Tibial nerve (tissue), 4 donors: Measurements from ENCODE around the gene MAN1A1.

Source experiments
- EP300 ChIP-seq, 2 donors: sonication (generic); formaldehyde crosslinking; IDR thresholded peaks; one replicate each; pipeline ENCODE4 v1.6.1; 2017; ENCODE audit warnings: antibody characterized with exemption in 2 of 2, mild to moderate bottlenecking in 1 of 2
- POLR2A ChIP-seq, 2 donors: fragments of 450-650 bp; IDR thresholded peaks; one replicate each; pipeline ENCODE4 v1.6.1; 2017; ENCODE audit warnings: antibody characterized with exemption in 2 of 2, mild to moderate bottlenecking in 2 of 2, moderate library complexity in 2 of 2
- TF ChIP-seq, protein P1 (sequence below), 5 experiments: fragments of 200-600 bp in 3 of 5; fragments of 450-650 bp in 2 of 5; sonication (generic) in 3 of 5; IDR thresholded peaks; one replicate each; pipeline ENCODE4 v1.5.1; 2016 to 2019; ENCODE audit warnings: antibody characterized with exemption in 5 of 5, mild to moderate bottlenecking in 3 of 5, moderate library complexity in 2 of 5

- TF ChIP-seq, protein P1, sequence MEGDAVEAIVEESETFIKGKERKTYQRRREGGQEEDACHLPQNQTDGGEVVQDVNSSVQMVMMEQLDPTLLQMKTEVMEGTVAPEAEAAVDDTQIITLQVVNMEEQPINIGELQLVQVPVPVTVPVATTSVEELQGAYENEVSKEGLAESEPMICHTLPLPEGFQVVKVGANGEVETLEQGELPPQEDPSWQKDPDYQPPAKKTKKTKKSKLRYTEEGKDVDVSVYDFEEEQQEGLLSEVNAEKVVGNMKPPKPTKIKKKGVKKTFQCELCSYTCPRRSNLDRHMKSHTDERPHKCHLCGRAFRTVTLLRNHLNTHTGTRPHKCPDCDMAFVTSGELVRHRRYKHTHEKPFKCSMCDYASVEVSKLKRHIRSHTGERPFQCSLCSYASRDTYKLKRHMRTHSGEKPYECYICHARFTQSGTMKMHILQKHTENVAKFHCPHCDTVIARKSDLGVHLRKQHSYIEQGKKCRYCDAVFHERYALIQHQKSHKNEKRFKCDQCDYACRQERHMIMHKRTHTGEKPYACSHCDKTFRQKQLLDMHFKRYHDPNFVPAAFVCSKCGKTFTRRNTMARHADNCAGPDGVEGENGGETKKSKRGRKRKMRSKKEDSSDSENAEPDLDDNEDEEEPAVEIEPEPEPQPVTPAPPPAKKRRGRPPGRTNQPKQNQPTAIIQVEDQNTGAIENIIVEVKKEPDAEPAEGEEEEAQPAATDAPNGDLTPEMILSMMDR (IDR thresholded peaks at IDR 0.05) = no peak
- TF ChIP-seq POLR2A (IDR thresholded peaks at IDR 0.05) (no peak), EP300 (IDR thresholded peaks at IDR 0.05) (no peak)
Observed at GRCh38 chr6:119297049-119297448, 52.5 kb downstream of the MAN1A1 start.
